HG03196 (cell line): ENCODE data around the gene TOMM20L.

ENCODE experiments used
- ATAC-seq: cut with Tn5 transposase; IDR thresholded peaks from one replicate; pipeline ENCODE4 v1.9.1; 2021; ENCODE audit not compliant: unreplicated experiment

Gene TOMM20L

GRCh38 chr14:58426670-58427280 lies 31.0 kb downstream of the TOMM20L start:
- peak; percentile 44 for ATAC-seq

GRCh38 chr14:58427281-58428117 lies 31.8 kb downstream of the TOMM20L start, which contains the start of the genes KIAA0586 and TIMM9:
KIAA0586 (plus strand) TSS chr14:58427719; CDS start chr14:58428265, 546 bp downstream.
TIMM9 (minus strand) TSS chr14:58427531; CDS start chr14:58411945, 15,586 bp downstream.
- ATAC-seq, result peak; percentile 88

GRCh38 chr14:58428118-58428683 lies 32.5 kb downstream of the TOMM20L start:
- ATAC-seq, result no peak

- no peak for ATAC-seq
These were observed 34.4 kb downstream of the TOMM20L start for GRCh38 chr14:58430156-58430555.

- ATAC-seq, result no peak
These were observed 43.7 kb downstream of the TOMM20L start for GRCh38 chr14:58439476-58439875.

GRCh38 chr14:58444627-58445026 lies 48.9 kb downstream of the TOMM20L start:
- ATAC-seq, result no peak

GRCh38 chr14:58455593-58456265 lies 60.0 kb downstream of the TOMM20L start:
- ATAC-seq, result no peak
